GM10847 (cell line): Measurements from ENCODE around the gene ARMS2.

Experiments used
- POLR2A ChIP-seq: IDR thresholded peaks from 2 replicates; pipeline ENCODE4 v1.6.1; 2011; ENCODE audit not compliant: insufficient read length; ENCODE audit errors: extremely low read depth

ARMS2 gene

GRCh38 chr10:122492999-122493481 lies 38.6 kb downstream of the ARMS2 start:
- no peak for TF ChIP-seq POLR2A

GRCh38 chr10:122493761-122494160 lies 39.3 kb downstream of the ARMS2 start:
- TF ChIP-seq POLR2A = no peak

- TF ChIP-seq POLR2A = no peak
These were observed 39.8 kb downstream of the ARMS2 start for GRCh38 chr10:122494173-122494820.

- no peak for TF ChIP-seq POLR2A
These were observed 40.4 kb downstream of the ARMS2 start for GRCh38 chr10:122494833-122495232.

- no peak for TF ChIP-seq POLR2A
These were observed 41.2 kb downstream of the ARMS2 start for GRCh38 chr10:122495406-122496340.

GRCh38 chr10:122497241-122497640 lies 42.8 kb downstream of the ARMS2 start:
- no peak for TF ChIP-seq POLR2A

- no peak for TF ChIP-seq POLR2A
These were observed 44.1 kb downstream of the ARMS2 start for GRCh38 chr10:122498521-122498920.

- no peak for TF ChIP-seq POLR2A
These were observed 44.6 kb downstream of the ARMS2 start for GRCh38 chr10:122499012-122499411.

- no peak for TF ChIP-seq POLR2A
These were observed 45.1 kb downstream of the ARMS2 start for GRCh38 chr10:122499491-122499941.

GRCh38 chr10:122500194-122500593 lies 45.7 kb downstream of the ARMS2 start:
- TF ChIP-seq POLR2A = no peak

- TF ChIP-seq POLR2A = no peak
These were observed 46.3 kb downstream of the ARMS2 start for GRCh38 chr10:122500726-122501125.

- no peak for TF ChIP-seq POLR2A
These were observed 48.6 kb downstream of the ARMS2 start for GRCh38 chr10:122503012-122503411.

GRCh38 chr10:122503886-122504609 lies 49.6 kb downstream of the ARMS2 start:
- no peak for TF ChIP-seq POLR2A

- no peak for TF ChIP-seq POLR2A
These were observed 50.1 kb downstream of the ARMS2 start for GRCh38 chr10:122504610-122504950.

- no peak for TF ChIP-seq POLR2A
These were observed 50.6 kb downstream of the ARMS2 start for GRCh38 chr10:122505011-122505410.
